Body of pancreas (tissue), 4 donors: ENCODE results near the gene SLC25A25.

ENCODE experiments used
- POLR2A ChIP-seq, 3 donors: fragments of 450-650 bp; IDR thresholded peaks; one replicate each; pipeline ENCODE4 v1.6.1; 2016; ENCODE audit warnings: antibody characterized with exemption in 3 of 3, mild to moderate bottlenecking in 2 of 3
- TF ChIP-seq, protein P1 (sequence below), 7 experiments: fragments of 450-650 bp in 4 of 7; fragments of 200-600 bp in 3 of 7; sonication (generic) in 3 of 7; IDR thresholded peaks; one replicate each; pipeline ENCODE4 v1.5.1; 2016 to 2019; ENCODE audit warnings: antibody characterized with exemption in 7 of 7

DNA sequence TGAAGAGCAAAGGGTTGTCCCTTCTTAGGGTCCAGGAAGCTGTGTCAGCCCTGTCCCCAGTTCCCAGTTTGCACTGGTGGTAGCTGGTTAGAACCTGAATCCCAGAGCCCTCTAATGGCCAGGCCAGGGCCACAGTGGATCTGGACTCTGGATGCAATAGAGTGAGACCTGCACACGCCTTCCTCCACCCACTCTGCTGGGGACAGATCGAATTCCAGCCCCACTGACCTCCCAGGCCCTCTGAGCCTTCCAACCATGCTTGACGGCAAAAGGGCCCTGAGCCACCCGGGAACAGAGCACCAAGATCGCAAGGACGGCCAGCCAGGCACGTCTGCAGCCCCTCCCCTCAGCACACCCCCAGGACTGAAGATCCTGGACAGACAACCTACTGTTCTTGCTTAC is 24.6 kb upstream of the SLC25A25 start:
- no peak for TF ChIP-seq POLR2A (IDR thresholded peaks at IDR 0.05)
- TF ChIP-seq, protein P1, sequence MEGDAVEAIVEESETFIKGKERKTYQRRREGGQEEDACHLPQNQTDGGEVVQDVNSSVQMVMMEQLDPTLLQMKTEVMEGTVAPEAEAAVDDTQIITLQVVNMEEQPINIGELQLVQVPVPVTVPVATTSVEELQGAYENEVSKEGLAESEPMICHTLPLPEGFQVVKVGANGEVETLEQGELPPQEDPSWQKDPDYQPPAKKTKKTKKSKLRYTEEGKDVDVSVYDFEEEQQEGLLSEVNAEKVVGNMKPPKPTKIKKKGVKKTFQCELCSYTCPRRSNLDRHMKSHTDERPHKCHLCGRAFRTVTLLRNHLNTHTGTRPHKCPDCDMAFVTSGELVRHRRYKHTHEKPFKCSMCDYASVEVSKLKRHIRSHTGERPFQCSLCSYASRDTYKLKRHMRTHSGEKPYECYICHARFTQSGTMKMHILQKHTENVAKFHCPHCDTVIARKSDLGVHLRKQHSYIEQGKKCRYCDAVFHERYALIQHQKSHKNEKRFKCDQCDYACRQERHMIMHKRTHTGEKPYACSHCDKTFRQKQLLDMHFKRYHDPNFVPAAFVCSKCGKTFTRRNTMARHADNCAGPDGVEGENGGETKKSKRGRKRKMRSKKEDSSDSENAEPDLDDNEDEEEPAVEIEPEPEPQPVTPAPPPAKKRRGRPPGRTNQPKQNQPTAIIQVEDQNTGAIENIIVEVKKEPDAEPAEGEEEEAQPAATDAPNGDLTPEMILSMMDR (IDR thresholded peaks at IDR 0.05) = no peak
